ENCODE results near the gene ABCC8.

Gene ABCC8

DNA sequence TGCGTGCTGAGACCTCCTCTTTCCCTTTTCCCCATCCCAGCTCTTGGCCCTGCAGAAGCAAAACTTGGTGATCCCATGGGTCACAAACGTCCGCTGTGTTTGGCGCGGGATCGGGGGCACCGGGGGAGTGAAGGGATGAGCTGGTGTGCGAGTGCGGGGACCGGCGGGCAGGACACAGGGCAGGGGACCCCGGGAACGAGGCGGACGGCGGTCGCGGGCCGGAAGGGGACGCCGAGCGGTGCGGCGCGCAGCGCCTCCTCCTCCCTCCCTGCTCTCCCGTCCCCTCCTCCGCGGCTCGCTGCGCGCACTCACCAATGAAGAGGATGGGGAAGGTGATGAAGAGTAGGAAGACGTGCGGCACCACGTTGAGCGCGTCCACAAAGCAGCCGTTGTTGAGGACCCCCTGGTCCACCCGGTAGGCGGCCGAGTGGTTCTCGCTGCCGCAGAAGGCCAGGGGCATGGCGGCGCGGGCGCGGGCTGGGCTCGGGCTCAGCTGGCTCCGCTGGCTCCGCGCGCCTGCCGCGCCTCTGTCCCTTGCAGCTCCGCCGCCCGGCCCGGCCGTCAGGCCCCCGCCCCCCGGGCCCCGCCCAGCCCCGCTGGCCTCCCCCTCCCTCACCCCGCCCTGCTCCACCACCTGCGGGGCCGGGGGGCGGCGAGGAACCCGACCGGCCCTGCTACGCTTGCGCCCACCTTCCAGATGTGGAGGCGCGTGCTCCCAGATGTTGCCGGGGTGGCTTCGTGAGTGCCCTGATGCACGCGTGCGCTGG, at the start of gene ABCC8:
TSS of gene ABCC8 (minus strand) at position 529 of the 767 bp plus-strand sequence. CDS start at position 460, 69 bp downstream.
- DNase-seq = peak; percentile 68

DNA sequence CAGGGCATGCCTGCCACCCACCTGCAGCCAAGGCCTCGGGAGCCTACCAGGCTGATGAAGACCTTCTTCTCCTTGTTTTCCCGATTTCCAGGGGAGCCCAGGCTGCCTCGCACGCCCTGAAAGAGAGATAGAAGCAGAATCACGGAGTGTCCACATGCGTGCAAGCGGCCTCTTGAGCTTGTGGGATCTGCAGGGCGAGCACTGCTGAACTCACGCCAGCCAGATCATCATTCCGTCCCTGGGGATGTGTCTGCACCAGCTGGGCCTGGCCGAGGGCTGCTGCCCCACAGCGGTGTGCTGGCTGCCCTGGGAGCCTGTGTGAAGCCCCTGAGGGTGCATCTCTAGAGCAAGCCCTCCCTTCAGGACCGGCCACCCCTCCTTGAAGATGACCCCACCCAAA, 49.7 kb upstream of the ABCC8 start:
- DNase-seq = no peak

DNA sequence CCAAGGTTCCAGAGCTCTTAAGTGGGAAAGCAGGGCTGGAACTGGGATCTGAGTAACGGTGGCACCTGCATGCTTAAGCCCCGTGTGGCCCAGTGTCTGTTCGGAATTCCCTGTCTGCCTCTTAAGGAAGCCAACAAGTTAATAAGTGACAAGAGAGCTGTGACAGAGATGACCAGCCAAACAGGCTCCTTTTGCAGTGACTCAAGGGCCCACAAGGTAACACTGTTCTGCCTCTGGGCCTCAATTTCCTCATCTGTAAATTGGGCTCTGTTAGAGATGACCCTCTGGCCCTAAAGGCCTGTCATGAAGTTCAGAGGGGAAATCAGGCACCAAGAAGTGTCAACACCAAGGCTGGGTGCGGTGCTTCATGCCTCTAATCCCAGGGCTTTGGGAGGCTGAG, 48.9 kb upstream of the ABCC8 start:
- peak; percentile 78 for DNase-seq

DNA sequence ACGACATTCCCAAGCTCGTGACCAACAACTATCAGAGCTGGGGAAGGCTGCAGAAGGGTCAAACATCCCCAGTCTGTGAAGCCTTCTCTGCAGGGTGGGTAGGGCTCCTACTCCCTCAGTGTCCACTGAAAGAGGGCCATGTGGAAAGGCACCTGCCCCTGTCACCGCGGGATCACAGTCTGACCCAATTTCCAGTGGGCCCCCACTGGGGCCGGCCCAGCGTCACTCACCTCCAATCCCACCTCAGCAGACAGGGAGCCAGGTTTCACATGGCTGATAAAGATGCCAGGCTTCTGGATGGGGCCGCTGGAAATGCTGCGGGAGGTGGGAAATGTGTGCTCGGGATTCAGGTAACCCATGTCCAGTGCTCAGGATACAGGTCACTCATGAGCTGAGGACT, 47.6 kb upstream of the ABCC8 start:
- no peak for DNase-seq

DNA sequence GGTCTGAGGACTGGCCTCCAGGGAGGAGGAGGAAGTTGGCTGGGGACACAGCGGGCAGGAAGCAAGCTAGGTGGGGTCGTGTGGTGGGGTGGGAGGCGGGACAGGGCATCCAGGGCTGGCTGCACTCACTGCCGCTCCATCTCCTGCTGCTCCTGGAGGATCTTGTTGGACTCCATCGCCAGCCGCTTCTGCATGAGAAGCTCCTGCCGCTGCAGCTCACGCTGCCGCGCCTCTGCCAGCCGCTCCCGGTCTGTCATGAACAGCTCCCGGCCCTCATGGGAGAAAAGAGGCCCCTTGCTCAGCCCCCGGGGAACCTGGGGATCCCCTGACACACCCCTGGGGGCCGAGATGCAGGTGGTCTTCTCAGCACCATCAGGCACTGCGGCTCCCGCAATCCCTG, 46.0 kb upstream of the ABCC8 start:
- no peak for DNase-seq

DNA sequence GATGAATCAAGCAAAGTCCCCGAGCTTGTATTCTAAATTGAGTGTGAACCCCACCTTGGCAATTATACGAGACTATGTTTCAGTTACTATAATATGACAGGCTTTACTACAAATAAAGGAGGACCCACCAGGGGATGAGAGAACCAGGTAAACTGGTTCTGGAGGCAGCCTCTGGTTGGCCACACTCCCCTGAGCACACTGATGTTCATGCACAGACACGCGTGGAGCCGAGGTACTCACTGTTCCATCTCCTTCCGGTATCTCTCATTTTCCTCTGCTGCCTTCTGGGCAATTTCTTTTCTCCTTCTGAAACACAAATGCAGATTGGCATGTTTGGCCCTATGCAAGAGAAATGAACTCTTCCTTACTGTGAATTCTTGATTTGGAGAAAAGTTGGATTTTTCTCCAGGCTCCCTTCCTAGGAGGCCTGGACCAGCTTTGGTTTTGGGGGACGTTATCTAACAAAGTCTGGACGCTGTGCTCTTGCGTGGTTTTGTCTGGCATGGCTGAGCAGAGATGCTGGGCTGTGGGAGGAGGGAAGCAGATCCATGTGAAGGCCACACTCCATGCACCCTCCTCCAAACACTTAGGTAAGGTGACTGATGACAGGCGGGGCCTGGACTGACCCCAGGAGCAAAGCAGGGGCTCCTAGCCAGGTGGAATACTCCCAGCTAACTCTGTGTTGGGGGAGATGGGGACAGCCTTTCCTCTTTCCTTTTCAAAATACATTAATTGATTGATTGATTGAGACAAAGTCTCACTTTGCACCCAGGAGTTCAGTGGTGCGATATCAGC, 44.7 kb upstream of the ABCC8 start:
- DNase-seq = no peak

DNA sequence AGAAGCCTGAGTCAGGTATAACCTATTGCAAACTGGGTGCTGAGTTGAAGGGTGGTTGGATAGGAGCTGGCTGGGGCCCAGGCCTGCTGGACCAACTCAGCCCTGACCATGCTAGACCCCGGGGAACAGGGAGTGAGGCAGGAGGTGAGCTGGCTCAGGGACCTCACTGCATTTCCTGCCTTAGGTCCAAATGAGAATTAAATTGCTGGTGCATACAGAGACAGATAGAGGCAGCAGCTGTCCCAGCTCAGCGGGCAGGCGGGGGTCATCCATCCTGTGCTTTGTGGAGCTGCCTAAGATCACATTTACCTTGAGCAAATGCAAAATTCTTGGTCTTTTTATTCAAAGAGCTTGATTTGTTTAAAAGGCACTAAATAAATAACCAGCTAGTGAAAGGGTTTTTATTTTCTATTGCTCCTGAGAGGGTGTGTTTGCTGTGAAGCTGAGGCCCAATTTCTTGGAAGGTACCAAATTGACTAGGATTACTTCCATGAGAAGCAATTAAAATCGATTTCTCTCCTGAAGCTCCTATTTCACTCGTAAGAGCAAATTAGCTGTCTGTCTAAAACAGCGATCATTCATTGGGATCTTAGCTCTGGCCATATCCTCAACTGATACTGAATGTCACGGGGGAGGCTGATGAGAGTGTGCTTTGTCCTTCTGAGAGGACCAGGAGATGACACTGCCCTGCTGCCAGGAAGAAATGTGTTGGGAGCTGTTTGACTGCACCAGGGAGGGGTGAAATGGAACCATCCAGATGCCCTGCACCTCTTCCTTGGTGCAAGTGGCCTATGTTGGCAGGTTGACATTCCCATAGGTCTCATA, 42.6 kb upstream of the ABCC8 start:
- no peak for DNase-seq

DNA sequence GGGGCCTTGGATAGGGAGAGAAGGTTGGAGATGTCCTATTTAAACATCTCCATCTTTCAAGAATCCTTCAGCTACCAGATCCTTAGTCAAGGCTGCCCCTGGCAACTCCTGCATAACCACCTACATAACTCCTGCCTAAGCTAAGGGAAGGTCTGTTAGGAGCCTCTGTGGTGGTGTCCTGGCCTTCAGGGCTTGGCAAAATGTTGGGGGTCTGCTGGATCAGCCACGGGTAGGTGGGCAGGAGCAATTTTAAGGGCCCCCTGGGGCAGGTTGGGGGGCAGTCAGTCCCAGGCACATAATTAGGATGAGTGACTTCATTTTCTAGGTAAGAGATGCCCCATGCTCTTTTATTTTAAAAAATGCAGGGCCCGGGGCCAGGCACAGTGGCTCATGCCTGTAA, 41.7 kb upstream of the ABCC8 start:
- DNase-seq = no peak

DNA sequence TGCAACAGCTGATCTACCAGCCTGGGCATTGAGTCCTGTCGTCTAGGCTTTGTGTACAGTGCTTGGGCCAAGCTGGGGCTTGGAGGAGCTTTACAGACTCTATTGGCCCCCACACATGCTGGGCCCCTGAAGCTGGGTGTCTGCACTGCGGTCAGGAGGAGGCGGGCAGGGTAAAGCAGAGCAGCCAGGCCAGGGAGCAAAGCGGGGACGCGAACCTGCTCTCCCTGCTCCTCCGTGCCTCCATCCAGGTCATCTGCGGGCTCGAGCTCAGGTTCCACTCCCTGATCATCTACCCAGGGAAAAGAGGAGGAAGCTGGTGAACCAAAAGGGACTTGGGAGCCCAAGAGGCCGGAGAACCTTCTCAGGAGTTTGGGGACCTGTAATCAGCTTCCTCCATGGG, 40.5 kb upstream of the ABCC8 start:
- no peak for DNase-seq

DNA sequence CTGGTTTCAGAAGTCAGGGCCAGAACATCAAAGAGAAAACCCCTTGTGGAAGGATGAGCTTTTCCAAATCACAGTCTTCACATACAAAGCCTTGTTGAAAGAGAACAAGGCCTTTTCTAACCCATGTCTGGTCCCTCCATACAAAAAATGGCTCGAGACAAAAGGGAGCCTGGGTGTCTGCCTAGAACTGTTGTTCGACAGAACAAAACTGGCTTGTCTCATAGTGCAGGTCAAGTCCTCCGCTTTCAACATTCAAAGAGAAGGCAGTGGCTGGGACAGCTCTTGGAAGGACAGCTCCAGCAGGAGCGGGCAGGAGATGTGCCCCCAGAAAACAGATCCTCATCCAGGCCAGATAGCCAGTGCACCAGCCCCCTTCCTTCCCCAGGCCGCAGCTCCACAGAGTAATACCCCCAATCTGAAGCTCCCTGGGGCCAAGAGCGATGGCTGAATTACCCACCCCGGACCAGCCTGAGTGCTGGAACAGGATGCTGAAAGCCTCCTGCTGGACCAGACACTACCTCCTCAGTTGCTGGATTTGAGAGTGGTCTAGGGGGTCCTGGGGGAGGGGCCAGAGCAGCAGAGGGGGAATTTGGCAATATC, 40.0 kb upstream of the ABCC8 start:
- no peak for DNase-seq

DNA sequence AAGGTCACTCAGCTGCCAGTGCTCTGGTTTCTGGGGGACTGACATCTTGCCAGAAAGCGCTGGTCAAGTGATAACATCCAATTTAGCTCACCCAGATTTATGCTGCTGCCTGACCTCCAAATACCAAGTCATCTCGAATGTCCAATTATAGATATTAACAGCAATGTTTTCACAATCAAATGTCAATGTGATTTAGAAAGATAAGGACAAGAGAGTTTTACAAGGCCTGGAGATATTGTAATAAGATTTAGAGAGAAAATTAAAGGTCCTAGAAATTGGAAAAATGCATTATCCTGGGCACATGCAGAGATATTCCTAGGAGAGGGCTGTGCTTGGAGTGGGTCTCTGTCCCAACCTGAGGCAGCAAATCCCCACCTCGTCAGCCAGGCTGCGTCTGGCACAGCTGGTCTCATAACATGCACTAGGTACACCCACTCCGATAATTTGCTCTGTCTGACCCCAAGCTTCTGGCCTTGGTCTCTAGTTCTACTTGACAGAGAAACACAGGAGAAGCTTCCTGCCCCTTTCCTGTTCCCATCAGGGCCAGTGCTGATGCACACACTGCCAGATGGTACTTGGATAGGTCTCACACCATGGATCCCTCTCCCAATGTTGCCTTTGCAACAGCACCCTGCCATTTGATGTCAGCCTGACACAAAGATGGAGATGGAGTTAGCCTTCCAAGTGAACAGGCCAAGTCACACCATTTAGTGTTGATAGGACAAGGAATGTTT, 39.0 kb upstream of the ABCC8 start:
- no peak for DNase-seq

DNA sequence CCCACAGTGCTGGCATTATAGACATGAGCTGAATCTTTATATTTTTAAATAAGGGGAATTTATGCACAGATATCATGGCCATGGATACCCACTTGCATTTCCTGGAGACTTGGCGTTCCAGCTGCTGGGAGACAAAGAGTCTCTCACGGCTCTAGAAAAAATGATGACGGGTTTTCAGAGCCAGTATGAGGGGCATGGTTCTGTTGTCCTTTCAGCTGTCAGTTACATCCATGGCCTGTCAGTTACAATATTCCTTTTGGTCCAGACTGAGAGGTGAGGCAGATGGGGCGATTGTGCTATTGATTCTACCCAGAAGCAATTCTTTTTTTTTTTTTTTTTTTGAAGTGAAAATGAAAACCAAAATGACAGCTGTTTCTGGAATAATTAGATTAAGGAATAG, 37.8 kb upstream of the ABCC8 start:
- DNase-seq = no peak

DNA sequence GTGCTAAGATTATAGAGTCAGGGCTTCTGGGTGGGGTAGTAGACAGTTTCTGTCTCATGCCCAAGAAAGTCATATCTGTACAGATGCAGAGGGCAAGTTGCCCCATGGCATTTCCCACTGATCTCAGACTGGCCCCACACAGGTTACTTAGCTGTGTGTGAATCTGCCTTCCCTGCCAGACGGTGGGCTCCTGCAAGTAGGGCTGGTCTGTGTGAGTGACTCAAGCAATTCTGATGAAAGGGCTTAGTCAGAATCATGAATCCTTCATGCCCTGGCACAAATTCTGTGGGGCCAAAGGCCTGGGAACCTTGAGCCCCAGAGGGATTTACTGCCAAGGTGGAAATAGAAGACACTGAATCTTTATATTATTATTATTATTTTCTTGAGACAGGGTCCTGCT, 37.2 kb upstream of the ABCC8 start:
- DNase-seq = no peak

DNA sequence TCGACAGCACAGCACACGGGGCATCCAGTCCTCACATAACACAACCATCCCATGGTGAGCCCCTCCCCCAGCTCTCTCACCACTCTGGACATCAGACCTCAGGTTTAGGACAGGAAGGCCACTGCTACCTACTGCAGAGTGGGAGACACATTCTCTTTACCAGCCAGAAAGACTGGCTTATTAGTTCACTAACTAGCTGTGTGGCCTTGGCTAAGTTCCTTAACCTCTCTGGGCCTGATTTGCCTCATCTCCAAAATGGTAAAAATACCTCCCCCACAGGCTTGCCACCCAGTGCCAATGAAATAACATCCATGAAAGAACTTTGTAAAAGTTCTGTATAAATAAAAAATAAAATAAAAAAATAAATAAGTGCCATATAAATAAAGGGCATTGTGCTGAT, 35.5 kb upstream of the ABCC8 start:
- DNase-seq = no peak

DNA sequence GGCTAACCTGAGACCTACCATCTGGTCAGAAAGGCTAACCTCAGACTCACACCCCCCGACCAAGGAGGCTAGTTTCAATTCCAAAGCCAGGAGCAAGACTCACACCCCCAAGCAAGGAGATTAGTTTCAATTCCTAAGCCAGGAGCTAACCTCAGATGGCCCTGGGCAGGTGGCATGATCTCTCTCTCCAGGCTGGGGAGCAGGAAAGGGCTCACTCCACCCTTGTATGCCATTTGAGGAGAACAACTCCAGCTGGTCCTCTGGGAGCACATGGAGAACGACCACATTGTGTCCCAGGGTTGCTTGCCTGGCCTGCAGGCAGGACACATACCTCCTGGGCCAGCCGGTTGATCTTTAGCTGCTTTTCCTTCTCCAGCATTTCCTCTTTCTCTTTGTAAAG, 34.9 kb upstream of the ABCC8 start:
- DNase-seq = no peak

DNA sequence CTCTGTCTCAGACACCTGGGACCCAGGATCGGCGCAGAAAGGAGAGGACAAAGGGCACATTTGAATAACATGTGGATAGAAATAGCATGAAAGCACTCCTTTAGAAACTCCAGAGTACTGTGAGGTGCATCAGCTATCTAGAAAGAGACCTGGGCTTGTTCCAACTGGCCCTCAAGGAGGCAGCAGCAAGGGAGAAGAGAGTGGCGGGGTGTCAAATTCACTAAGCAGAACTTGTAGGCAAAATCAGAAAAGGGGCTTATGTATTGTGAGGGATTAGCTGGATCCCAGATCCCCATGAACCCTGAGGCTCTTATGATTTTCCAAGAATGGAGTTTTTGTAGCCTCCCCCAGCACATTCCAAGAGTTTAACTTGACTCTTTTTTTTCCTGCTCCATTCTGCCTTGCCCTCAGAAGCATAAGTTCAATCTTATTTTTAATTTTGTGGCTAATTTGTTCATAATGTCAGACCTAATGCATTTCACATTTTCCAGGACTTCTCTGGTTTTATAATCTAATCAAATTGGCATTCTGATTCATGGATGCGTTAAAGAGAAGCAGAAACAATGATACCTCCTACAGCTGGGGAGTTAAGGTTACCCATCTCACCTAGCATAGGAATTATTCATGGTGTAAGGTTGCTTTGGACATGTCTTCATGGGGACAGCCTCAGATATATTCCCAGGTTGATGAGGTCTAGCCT, 34.0 kb upstream of the ABCC8 start:
- no peak for DNase-seq

DNA sequence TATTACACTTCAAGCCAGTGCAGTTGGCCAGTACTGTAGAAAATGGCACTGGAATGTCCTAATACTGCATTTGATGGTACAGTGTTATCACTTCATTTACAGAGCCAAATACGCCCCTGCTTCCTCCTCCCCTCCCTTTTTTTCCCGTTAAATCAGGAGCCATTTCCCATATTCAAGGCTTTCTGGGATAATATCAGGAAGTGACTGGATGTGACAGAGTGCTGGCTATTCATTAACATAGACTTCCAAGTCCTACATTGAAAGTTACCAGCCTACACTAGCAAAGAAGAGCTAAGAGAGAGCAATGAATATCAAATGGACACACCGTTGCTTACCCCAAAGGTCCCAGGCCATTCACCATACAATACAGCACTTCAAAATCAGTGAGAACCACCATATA, 32.1 kb upstream of the ABCC8 start:
- DNase-seq = no peak

DNA sequence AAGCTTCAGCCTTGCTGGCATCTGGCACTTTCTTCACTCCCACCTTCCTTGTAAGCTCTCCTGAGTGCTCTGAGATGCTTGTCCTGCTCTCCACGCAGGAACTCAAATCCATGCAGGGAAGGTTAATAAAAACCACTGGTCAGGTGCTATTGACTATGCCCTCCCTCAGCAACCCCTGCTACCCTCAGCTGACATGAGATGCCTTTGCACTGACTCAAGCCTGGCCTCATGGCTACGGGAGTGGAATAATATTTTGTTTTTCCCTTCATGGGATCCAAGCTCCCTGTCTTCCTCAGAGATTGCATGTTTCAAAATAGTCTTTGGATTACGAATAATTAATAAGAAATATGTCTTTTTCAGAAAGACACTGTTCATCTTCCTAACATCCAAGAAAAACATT, 31.7 kb upstream of the ABCC8 start:
- no peak for DNase-seq

DNA sequence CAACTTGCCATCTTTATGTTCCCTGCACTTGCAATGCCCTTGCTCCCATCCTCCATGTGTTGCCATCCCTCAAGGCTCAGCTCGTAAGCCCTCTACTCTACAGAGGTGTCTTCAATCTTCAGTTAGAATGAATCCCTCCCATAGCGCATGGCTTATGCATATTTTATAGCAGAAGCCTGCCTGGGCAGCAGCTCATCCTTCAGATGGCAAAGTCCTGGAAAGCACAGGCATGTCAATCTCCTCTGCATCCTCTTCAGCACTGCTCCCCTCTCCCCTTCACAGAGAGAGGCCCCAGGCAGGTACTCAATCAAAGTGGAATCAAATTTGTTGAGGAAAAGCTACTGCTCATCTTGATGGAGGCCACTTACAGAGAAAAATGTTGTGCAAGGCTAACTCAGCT, 31.1 kb upstream of the ABCC8 start:
- no peak for DNase-seq

DNA sequence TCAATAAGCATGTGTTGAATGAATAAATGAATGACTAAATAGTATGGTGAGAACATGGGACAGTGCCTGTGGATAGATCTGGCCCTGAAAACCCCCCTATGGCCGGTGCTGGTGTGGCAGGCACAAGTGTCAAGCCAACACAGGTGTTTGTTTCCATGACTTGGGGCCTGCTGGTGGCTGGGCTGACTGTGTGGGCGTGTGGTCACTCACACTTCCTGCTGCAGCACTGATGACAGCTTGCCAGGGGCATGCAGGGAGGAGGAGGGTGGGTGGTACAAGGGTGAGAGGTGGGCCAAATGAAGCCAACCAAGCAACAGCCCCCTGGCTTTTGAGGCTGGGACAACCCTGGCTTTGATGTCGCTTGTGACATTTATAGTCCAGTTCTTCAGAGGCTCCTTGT, 30.3 kb upstream of the ABCC8 start:
- peak; percentile 24 for DNase-seq

DNA sequence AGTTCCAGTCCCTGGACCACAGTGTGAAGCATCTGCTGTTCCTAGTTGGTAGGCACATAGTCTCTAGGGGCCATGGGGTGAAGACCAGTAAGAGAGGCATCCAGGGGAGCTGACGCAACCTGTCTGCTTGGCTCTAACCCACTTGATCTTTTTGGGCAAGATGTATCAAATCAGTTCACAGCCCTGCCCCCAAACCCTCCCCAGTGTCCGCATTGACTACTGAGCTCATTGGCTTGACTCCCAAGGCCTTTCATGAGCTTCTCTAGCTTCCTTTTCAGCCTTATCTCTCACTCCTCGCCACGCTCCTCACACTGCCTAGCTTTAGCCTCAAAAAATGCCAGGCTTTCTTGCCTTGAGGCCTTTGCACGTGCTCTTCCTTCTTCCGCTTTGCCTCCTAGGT, 29.7 kb upstream of the ABCC8 start:
- peak; percentile 14 for DNase-seq

DNA sequence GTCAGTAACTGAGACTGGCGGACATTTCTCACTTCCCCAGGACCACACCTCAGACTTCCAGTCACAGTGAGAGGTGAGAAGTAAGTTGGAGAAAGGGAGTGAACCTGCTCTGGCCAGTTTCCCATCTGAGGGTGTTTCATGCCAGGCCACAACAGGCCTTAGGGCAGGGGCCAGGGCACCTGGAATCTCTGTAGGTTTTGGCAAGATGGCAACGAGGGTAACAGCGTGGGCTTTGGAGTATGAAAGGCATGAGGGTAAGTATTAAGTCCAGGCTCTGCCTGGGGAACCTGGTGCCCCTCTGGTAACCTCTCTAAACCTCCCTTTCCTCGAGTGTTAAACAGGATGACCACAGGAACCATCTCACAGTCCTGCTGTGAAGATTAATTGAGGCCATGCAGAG, 28.5 kb upstream of the ABCC8 start:
- DNase-seq = no peak

Data from DMS53 (cell line).